Astrocyte (in vitro differentiated cells and primary cell): ENCODE results near the gene TLR5. TPM values are rescaled to one million over a fixed set of nuclear protein-coding genes. Genes with fewer than 3 reads are reported as not detected.

Experiments used
- DNase-seq: peaks from one replicate; pipeline ENCODE4 v3.0.0-alpha.2; 2010; ENCODE audit warnings: low read depth
- FAIRE-seq: peaks from 2 replicates; lab custom pipeline; 2011; peaks lifted over from hg19 to GRCh38; lab: Jason Lieb, UNC
- H2AFZ ChIP-seq: 2 replicates; pipeline ENCODE4 v1.6.0; 2012; ENCODE audit warnings: low read depth, low read length, inconsistent platforms
- H3K27ac ChIP-seq: 2 replicates; pipeline ENCODE4 v1.5.1; 2011; ENCODE audit warnings: low read depth, low read length, inconsistent platforms
- H3K27me3 ChIP-seq: 2 replicates; pipeline ENCODE4 v1.6.0; 2011; ENCODE audit warnings: low read length, inconsistent platforms; ENCODE audit not compliant: insufficient read depth
- H3K36me3 ChIP-seq: 2 replicates; pipeline ENCODE4 v1.5.1; 2011; ENCODE audit warnings: low read length, inconsistent platforms; ENCODE audit not compliant: insufficient read depth
- H3K4me1 ChIP-seq: 2 replicates; pipeline ENCODE4 v1.5.1; 2011; ENCODE audit warnings: low read length, inconsistent platforms; ENCODE audit not compliant: insufficient read depth
- H3K4me2 ChIP-seq: 2 replicates; pipeline ENCODE4 v1.6.0; 2012; ENCODE audit warnings: low read length, inconsistent platforms
- H3K4me3 ChIP-seq: 2 replicates; pipeline ENCODE4 v1.5.1; 2011; ENCODE audit warnings: low read depth, mild to moderate bottlenecking, low read length, inconsistent platforms; ENCODE audit not compliant: insufficient read depth
- H3K79me2 ChIP-seq: 2 replicates; pipeline ENCODE4 v1.6.0; 2012; ENCODE audit warnings: mild to moderate bottlenecking, low read length, inconsistent platforms; ENCODE audit not compliant: insufficient read depth
- H3K9ac ChIP-seq: 2 replicates; pipeline ENCODE4 v1.6.0; 2012; ENCODE audit warnings: mild to moderate bottlenecking, low read length, inconsistent platforms
- H3K9me3 ChIP-seq: 2 replicates; pipeline ENCODE4 v1.5.1; 2012; ENCODE audit warnings: low read depth, mild to moderate bottlenecking, low read length, inconsistent platforms; ENCODE audit not compliant: insufficient read depth
- H4K20me1 ChIP-seq: 2 replicates; pipeline ENCODE4 v1.6.0; 2012; ENCODE audit warnings: low read length, inconsistent platforms; ENCODE audit not compliant: insufficient read depth
- H3K27ac Mint-ChIP-seq: one replicate; pipeline ENCODE4 v1.8.0; 2021; ENCODE audit warnings: mild to moderate bottlenecking, mixed read lengths; ENCODE audit not compliant: unreplicated experiment
- H3K27me3 Mint-ChIP-seq: one replicate; pipeline ENCODE4 v1.8.0; 2021; ENCODE audit warnings: low read depth, mixed read lengths; ENCODE audit not compliant: unreplicated experiment
- H3K36me3 Mint-ChIP-seq: one replicate; pipeline ENCODE4 v1.8.0; 2021; ENCODE audit warnings: low read depth, mixed read lengths; ENCODE audit not compliant: unreplicated experiment
- H3K4me1 Mint-ChIP-seq: one replicate; pipeline ENCODE4 v1.8.0; 2021; ENCODE audit warnings: low read depth, mixed read lengths; ENCODE audit not compliant: unreplicated experiment
- H3K4me3 Mint-ChIP-seq: one replicate; pipeline ENCODE4 v1.8.0; 2021; ENCODE audit warnings: mild to moderate bottlenecking, moderate library complexity, mixed read lengths; ENCODE audit not compliant: unreplicated experiment
- H3K9me3 Mint-ChIP-seq: one replicate; pipeline ENCODE4 v1.8.0; 2021; ENCODE audit warnings: mild to moderate bottlenecking, mixed read lengths; ENCODE audit not compliant: unreplicated experiment
- EZH2 ChIP-seq: IDR thresholded peaks from 2 replicates; pipeline ENCODE4 v1.6.1; 2012; ENCODE audit warnings: mild to moderate bottlenecking, low read length, inconsistent platforms; ENCODE audit not compliant: insufficient read depth
- total RNA-seq: library from RNA; stranded (reverse); gene quantifications from 2 replicates; pipeline ENCODE4 v1.2.1, GENCODE V29; 2021
- TF ChIP-seq, protein P1 (sequence below): IDR thresholded peaks from 2 replicates; pipeline ENCODE4 v1.5.1; 2011; ENCODE audit warnings: low read depth, mild to moderate bottlenecking, inconsistent platforms, low read length, moderate library complexity; ENCODE audit not compliant: insufficient read depth

The TLR5 gene
- total RNA-seq, 1 donor from 2014 or later, result 1.1 TPM

DNA sequence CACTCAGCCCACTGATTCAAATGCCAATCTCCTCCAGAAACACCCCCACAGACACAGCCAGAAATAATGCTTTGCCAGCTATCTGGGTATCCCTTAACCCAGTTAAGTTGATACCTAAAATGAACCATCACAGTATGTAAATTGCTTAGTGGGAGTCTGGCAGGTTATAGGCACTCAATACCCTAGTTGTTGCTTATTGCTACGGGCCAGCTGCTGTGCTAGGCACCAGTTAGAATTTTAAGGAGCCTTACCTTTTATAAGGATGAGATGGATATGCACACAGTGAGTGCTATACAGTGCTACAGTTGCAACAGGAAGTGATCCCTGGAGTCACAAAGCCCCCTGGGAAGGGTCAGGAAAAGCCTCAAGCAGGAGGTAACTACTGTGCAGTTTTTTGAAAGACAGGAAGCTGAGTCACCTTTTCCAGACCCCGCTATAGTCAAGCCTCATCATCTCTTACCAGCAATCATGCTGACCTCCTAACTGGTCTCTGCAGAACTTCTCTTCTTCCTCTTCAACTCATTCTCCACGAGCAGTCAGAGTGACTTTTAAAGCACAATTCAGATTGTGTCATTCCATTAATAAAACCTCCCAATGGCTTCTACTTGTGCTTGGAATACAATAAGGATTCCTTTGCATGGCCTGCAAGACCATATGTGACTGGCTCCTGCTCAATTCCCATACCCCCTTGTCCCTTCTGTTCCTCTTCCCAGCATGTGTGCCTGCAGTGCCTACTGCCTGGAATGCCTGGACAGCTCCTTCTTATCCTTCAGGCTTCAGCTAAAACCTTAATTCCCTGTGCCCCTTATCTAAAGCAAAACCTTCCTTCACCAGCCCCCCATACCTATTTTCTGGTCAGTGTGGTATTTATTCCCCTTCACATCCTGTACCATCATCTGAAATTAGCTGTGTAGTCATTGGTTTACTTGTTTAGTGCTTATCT is 10.4 kb upstream of the TLR5 start:
- Mint-ChIP-seq H3K36me3 (no peaks in the 10 kb centered on the region), H3K27ac (peak overlapping the region; percentile 15), H3K4me3 (no peak overlapping the region), H3K4me1 (peaks cover 6% of the 10 kb centered on the region), H3K27me3 (peaks cover 2% of the 10 kb centered on the region), H3K9me3 (no peaks in the 10 kb centered on the region)
- no peaks in the 10 kb centered on the region for H4K20me1 ChIP-seq
- TF ChIP-seq EZH2, result no peak
- TF ChIP-seq, protein P1, sequence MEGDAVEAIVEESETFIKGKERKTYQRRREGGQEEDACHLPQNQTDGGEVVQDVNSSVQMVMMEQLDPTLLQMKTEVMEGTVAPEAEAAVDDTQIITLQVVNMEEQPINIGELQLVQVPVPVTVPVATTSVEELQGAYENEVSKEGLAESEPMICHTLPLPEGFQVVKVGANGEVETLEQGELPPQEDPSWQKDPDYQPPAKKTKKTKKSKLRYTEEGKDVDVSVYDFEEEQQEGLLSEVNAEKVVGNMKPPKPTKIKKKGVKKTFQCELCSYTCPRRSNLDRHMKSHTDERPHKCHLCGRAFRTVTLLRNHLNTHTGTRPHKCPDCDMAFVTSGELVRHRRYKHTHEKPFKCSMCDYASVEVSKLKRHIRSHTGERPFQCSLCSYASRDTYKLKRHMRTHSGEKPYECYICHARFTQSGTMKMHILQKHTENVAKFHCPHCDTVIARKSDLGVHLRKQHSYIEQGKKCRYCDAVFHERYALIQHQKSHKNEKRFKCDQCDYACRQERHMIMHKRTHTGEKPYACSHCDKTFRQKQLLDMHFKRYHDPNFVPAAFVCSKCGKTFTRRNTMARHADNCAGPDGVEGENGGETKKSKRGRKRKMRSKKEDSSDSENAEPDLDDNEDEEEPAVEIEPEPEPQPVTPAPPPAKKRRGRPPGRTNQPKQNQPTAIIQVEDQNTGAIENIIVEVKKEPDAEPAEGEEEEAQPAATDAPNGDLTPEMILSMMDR, result no peak
- no peak overlapping the region for H3K4me3 ChIP-seq
- H3K9ac ChIP-seq, result no peak overlapping the region
- DNase-seq (peak; percentile 51), FAIRE-seq (no peak)
- peak overlapping the region; percentile 49 for H3K4me2 ChIP-seq
- H3K36me3 ChIP-seq, result no peaks in the 10 kb centered on the region
- H3K27ac ChIP-seq, result no peak overlapping the region
- H3K4me1 ChIP-seq, result peaks cover 12% of the 10 kb centered on the region
- H3K79me2 ChIP-seq, result no peaks in the 10 kb centered on the region
- H3K9me3 ChIP-seq, result no peaks in the 10 kb centered on the region
- no peaks in the 10 kb centered on the region for H3K27me3 ChIP-seq
- no peak overlapping the region for H2AFZ ChIP-seq

DNA sequence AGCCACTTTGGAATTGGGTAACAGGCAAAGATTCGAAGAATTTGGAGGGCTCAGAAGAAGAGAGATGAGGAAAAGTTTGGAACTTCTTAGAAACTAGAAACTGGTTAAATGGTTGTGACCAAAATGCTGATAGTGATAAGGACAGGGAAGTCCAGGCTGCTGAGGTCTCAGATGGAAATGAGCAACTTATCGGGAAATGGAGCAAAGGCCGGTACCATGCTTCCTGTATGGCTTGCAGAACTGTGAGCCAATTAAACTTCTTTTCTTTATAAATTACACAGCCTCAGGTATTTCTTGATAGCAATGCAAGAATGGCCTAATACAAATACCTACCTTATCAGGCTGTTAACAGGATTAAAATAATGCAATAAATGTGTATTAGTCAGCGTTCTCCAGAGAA is 9.4 kb upstream of the TLR5 start:
- FAIRE-seq (no peak), DNase-seq (no peak)
- TF ChIP-seq EZH2, result no peak
- TF ChIP-seq, protein P1, result no peak
- Histone ChIP-seq H2AFZ (no peak overlapping the region), H3K4me3 (no peak overlapping the region), H3K9me3 (no peaks in the 10 kb centered on the region), H3K79me2 (no peaks in the 10 kb centered on the region), H3K27me3 (no peaks in the 10 kb centered on the region), H3K27ac (no peak overlapping the region), H3K4me2 (no peak overlapping the region), H3K9ac (no peak overlapping the region), H4K20me1 (no peaks in the 10 kb centered on the region), H3K36me3 (no peaks in the 10 kb centered on the region), H3K4me1 (peaks cover 12% of the 10 kb centered on the region)
- no peaks in the 10 kb centered on the region for H3K27me3 Mint-ChIP-seq
- no peak overlapping the region for H3K4me3 Mint-ChIP-seq
- H3K36me3 Mint-ChIP-seq, result no peaks in the 10 kb centered on the region
- H3K27ac Mint-ChIP-seq, result no peak overlapping the region
- no peaks in the 10 kb centered on the region for H3K9me3 Mint-ChIP-seq
- H3K4me1 Mint-ChIP-seq, result peaks cover 6% of the 10 kb centered on the region

DNA sequence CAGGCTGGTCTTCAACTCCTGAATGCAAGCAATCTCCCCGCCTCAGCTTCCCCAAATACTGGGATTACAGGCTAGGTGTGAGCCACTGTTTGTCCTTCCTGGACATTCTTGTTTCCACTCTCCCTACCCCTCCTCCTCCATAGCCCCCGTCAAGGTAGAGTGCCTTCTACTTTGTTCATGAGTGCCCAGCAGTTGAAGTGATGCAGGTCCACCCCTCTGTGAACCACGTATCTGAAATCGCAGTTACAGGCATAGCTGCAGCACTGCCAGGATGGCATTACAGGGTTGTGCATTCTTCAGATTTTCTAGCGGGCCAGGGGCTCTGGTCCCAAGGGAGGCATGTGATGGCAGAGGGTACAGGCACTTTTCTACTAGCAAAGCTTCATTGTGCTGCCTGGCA is 7.4 kb upstream of the TLR5 start:
- DNase-seq, result no peak
- H3K36me3 Mint-ChIP-seq, result no peaks in the 10 kb centered on the region
- H3K4me1 Mint-ChIP-seq, result peaks cover 6% of the 10 kb centered on the region
- no peaks in the 10 kb centered on the region for H3K36me3 ChIP-seq
- peaks cover 6% of the 10 kb centered on the region for H3K27me3 Mint-ChIP-seq
- FAIRE-seq, result no peak
- H3K9me3 ChIP-seq, result no peaks in the 10 kb centered on the region
- no peak overlapping the region for H3K27ac ChIP-seq
- H3K9me3 Mint-ChIP-seq, result peaks cover 6% of the 10 kb centered on the region
- peaks cover 2% of the 10 kb centered on the region for H3K27me3 ChIP-seq
- no peak for TF ChIP-seq EZH2
- TF ChIP-seq, protein P1, result no peak
- H3K79me2 ChIP-seq, result no peaks in the 10 kb centered on the region
- no peak overlapping the region for H3K27ac Mint-ChIP-seq
- H2AFZ ChIP-seq, result no peak overlapping the region
- H3K4me3 Mint-ChIP-seq, result no peak overlapping the region
- H3K4me3 ChIP-seq, result no peak overlapping the region
- no peaks in the 10 kb centered on the region for H4K20me1 ChIP-seq
- no peak overlapping the region for H3K4me2 ChIP-seq
- peaks cover 12% of the 10 kb centered on the region for H3K4me1 ChIP-seq
- no peak overlapping the region for H3K9ac ChIP-seq
